Coronary artery (tissue), 2 donors: ENCODE data around the gene ZNF487.
A peak's percentile ranks its signal among the peaks of the same experiment; 100 is the strongest.
"Not testable (repeated sequence)": the region's sequence is repeated elsewhere in the genome, so short reads cannot be mapped to it uniquely, and the experiment has no call there.

Experiments
- DNase-seq: peaks from one replicate; pipeline ENCODE4 v3.0.0-alpha.2; 2017; ENCODE audit warnings: low spot score
- H3K27ac ChIP-seq, 2 donors: fragments of 200-600 bp; sonication (generic); one replicate each; pipeline ENCODE4 v1.5.1; 2016 to 2019
- H3K4me3 ChIP-seq: fragments of 200-600 bp; sonication (generic); 2 replicates; pipeline ENCODE4 v1.5.1; 2016; ENCODE audit warnings: mild to moderate bottlenecking, moderate library complexity
- CTCF ChIP-seq: fragments of 200-600 bp; sonication (generic); IDR thresholded peaks from one replicate; pipeline ENCODE4 v1.5.1; 2019; ENCODE audit warnings: antibody characterized with exemption

The ZNF487 gene

DNA sequence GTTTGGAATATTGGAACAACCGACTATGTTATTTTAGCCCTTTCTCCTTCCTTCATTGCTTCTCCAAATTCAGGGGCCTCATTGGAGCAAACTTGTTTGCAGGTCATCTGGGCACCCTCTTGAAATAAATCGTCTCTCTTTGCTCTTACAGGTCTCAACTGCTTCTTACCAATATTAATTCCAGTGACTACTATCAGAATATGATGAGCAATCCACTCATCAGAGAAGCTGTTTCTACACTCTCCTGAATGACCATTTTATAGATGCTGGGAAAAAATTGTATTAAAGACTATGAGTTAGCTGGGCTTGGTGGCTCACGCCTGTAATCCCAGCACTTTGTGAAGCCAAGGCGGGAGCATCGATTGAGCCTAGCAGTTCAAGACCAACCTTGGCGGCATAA, 15.4 kb upstream of the ZNF487 start:
- no peak overlapping the region for H3K4me3 ChIP-seq
- TF ChIP-seq CTCF, result no peak
- peak overlapping the region; percentile 92 to 97 for H3K27ac ChIP-seq
- DNase-seq, result no peak

- DNase-seq, H3K4me3 ChIP-seq: not testable (repeated sequence)
- peak overlapping the region in 1 of 2 donors; percentile 97 for H3K27ac ChIP-seq
Observed at GRCh38 chr10:43421944-43422343, 15.0 kb upstream of the ZNF487 start.

- H3K27ac ChIP-seq, result no peak overlapping the region
- no peak overlapping the region for H3K4me3 ChIP-seq
- no peak for DNase-seq
- no peak for TF ChIP-seq CTCF
Observed at GRCh38 chr10:43424416-43424815, 12.5 kb upstream of the ZNF487 start.

DNA sequence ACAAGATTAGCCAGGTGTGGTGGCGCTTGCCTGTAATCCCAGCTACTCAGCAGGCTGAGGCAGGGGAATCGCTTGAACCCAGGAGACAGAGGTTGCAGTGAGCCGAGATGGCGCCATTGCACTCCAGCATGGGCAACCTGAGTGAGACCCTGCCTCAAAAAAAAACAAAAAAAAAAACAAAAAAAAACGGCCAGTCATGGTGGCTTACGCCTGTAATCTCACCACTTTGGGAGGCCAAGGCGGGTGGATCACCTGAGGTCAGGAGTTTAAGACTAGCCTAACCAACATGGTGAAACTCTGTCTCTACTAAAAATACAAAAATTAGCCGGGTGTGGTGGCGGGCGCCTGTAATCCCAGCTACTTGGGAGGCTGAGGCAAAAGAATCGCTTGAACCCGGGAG, 10.4 kb upstream of the ZNF487 start:
- H3K4me3 ChIP-seq, H3K27ac ChIP-seq, DNase-seq: not testable (repeated sequence)

- no peak overlapping the region for H3K4me3 ChIP-seq
- H3K27ac ChIP-seq, result no peak overlapping the region
- TF ChIP-seq CTCF, result no peak
- no peak for DNase-seq
Observed at GRCh38 chr10:43427166-43427825, 9.6 kb upstream of the ZNF487 start.

DNA sequence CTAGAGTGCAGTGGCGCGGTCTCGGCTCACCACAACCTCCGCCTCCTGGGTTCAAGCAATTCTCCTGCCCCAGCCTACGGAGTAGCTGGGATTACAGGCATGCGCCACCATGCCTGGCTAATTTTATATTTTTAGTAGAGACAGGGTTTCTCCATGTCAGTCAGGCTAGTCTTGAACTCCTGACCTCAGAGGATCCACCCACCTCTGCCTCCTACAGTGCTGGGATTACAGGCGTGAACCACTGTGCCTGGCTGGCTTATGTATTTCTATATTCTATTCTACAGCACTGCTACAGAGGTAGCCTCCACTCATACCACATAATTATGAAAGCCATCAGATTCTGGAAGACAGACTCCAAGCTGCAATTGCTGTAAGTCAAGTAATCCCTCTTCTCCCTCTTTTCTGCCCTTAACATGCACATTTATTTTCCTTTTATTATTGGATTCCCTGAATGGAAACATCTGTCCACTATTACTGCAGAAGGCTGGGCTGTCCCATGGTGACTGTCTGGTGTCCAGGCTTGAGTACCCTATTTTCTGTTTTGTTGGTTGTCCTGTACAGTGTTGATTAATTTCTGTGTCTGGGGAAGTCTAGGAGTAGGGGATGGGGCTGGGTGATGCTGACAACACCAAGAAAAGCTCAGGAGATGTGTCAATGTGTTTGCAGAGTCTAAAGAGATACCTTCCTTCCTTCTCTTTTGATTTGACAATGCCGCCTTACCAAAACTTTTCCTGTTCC, 5.8 kb upstream of the ZNF487 start:
- H3K4me3 ChIP-seq, result no peak overlapping the region
- TF ChIP-seq CTCF, result no peak
- no peak overlapping the region for H3K27ac ChIP-seq
- no peak for DNase-seq

DNA sequence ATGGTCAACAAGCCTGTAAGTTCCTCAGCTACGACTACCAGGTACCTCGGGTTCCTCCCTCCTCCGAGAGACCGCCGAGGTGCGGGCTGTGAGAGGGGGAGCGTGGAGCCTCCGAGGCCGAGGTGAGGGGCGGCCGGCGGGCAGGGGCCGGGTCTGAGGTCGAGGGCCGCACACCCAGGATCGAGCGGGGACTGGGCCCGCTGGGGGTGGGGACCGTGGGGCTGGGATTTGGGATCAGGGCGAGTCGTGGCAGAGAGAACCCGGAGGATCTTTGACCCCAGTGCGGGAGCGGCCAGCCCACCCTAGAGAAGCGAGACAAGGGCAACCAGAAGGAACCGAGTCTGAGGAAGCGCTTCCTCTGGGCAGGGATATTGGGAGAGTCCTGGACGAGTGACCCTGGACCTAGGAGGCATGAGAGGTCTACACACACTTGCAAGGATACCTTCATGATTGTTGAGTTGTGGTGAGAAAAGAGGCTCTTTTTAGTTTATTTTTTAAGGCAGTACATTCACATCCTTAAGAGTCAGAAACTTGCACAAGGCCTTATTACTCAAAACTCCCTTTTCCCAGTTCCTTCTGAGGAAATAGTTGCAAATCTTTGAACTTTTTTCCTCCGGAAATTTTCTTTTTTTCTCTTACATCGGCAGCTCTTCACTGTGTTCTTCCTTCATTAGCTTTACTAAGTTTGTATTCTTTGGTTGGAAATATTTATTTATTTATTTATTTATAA, 395 bp downstream of the ZNF487 start:
- no peak for TF ChIP-seq CTCF
- peak overlapping the region; percentile 84 for H3K4me3 ChIP-seq
- DNase-seq, result no peak
- peak overlapping the region; percentile 97 to 98 for H3K27ac ChIP-seq
